NK-92 (cell line): ENCODE data around the gene CACNA2D4.

Experiments
- DNase-seq: peaks from one replicate; lab custom pipeline; 2025; ENCODE audit not compliant: unreplicated experiment; lab: John Stamatoyannopoulos, UW

Gene CACNA2D4

DNA sequence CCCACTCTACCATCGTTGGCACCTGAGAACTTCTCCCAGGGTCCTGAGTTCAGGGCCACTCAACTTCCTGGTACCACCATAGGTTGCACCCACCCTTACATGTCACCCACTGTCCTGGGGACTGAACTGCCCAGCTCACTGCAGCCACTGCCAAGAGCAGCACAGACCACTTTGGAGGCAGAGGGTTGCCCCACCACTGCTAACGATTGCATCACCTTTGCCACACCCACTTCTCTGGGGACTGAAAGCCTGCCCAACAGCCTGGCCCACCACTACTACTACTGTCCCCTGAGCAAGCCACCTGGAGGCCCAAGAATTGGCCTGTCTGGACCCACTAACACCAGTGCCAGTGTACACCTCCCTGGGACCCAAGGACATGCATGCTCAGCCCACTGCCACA lies 27.6 kb downstream of the CACNA2D4 start:
- DNase-seq = no peak

DNA sequence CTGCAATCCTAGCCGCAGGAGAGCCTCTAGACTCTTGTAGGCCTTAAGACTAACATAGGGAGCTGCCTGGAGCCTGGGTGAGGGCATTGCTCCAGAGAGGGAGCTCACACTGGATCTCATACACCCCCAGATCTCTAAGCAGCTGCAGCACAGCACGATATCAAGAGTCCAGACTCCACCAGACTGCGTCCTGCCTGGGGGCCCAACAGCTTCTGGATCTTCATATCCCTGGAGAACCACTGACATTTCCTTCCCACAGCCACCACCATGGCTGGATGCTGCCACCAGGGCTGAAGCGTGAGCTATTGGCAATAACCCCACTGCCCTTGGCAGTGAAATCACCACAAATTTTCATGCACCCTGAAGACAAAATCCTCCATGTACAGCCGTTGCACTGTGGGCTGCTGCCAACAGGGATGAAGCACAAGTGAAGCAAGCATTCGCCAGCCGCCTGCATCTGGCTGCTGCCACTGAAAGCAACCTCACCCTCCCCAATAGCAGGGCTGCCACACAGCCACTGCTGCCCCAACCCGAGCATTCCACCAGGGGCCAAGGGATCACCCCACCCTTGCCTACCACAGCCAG lies 28.2 kb downstream of the CACNA2D4 start:
- no peak for DNase-seq

DNA sequence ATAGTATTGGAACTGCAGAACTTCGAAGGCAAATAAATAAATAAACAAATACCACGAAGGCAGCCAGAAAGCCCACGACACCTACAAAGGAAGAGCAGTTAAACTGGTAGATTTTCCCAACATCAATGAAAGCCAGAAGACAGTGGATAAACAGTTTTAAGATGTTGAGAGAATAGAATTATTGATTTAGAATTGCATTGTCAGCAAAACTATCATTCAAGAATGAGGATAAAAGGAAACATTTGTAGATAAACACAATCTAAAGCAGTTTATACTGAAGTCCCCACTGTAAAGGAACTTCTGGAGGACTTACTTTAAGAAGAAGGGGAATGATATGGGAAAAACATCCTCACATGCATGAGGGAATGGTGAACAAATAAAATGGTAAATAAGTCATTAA lies 29.5 kb downstream of the CACNA2D4 start:
- DNase-seq = no peak

DNA sequence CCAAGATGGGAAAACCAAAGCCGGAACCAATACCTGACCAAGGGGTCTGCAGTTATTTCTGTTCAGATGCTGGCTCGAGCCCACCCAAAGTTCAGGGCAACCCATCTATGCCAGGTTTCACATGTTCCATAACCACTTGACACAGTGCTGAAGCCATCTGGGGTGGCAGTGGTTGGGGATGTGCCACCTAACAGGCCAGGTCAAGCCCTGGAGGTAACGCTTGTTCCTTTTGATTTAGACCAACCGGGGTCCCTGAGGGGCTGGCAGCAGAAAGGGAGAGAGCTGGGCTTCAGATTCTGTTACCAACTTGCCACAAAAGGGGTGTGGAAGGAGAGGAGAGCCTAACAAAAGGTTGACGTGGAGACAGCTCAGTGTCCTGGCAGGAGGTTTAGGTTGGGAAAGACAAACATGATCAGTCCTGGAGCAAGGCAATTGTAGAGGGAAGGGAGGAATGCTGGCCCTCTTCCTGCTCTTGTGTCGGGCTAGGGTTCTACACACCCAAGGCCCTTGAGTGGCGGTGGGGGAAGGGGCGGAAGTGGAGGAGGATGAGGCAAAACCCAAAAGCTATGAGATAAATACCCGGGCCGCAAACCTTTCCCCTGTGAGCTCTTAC lies 31.9 kb downstream of the CACNA2D4 start:
- no peak for DNase-seq

DNA sequence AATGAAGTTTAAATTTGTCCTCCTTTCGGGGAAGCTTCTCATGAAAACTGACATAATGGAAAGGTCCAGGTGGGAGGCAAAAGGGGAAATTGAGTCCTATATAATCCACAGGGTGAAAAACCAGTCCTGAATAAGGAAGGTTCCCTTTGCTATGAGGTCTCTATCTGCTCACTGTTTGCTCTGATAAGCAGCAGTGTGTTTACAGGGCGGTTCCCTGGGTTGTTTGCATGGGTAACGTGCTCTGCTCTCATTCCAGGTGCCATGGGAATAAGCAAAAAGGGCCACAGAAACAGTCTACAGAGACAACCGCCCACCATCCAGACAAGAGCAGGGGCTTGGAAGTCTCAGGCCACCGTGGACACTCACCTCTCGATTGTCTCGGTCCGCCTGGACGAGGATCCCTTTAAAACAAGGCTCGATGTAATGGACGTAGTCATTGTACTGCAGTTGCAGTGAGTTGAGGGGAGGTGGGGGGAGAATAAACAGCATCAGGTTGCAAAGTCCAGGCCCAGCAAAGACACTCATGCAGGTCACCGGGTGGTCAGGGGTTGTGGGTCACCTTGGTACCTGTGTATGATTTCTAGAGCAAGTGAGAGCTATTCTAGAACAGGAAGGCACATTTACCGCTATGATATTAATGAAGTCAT lies 32.7 kb downstream of the CACNA2D4 start:
- DNase-seq = no peak

DNA sequence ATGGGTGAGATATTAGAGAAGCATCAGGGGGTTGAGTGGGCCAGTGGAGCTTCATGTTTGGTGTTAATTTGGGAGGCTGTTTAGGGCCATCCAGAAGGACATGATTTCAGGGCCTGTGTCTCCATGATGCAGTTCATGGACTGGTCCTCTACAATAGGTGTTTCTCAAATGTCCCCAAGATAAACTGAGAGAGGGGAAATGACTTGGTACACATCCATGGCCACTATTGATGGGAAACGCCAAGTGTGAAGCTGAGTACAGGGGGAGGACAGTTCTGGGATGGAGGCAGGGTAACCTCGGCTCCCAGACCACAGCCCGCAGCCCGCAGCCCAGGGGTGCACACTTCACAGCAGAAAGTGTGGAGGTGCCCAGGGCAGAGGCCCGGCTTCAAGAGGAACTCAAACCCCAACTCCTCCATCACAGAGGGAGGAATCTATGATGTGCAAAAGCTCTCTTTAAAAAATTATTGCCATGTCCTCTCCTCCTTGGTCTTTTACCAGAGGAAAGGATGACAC lies 33.3 kb downstream of the CACNA2D4 start:
- DNase-seq = no peak

DNA sequence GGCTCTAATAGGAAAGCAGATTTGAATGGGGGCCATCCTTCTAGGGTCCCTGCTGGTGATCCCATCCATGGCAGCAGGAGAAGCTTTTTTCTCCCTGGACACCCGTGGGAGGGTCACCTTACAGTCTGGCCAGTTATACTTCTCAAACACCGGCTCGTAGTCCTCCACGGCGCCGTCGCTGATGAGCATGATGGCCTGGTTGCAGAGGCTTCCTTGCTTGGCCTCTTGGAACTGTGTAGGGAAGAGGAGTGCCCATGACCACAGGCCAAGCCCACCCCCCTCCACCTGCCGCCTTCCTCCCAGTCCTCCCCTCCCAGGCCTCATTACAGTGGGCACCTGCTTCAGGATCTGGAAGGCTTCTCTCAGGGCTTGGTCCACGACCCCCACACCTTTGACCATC lies 33.8 kb downstream of the CACNA2D4 start:
- no peak for DNase-seq

DNA sequence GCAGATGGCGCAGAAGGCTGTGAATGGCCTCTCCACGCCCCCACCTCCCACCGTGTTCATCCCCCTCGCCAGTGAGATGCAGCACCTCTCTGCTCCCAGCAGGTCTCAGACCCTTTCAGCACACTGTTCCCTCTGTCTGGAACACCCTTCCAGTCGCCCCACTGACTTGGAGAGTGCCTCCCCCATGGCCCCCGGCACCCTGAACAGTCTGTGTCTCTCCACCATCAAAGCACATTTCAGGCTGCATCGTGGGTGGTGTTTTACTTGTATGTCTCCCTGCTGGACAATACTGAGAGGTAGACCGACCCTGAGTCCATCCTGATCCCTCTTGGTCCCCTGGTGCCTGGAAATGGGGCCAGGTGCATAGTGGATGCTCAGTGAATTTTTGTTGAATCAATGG lies 34.9 kb downstream of the CACNA2D4 start:
- no peak for DNase-seq

DNA sequence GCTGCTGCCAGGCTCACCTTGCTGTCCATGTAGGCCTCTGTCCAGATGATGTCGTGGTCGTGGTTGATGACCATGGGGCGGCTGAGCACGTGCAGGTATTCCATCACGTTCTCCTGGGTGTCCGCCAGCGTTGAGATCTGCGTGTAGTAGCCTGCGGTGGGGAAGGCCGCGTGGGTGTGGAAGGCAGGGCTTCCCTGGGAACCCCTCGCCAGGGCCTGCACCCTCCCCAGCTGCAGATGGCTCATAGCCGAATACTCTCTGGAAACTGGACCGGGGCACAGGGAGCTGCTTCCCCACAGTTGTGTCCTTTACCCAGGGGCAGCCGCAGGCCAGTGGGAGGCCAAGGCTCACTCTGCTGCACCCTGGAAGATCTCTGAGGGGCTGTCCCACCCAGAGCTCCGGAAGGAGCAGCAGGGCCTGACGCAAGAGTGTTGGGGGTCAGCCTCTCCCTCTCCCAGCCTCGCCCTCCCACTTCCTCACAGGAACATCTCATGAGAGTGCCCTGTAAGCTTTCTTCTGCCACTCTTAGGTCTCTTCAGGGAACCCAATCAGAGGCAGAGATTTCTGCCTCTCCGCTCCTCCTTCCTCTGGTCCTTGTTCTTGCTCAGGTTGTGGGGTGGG lies 35.5 kb downstream of the CACNA2D4 start:
- no peak for DNase-seq

DNA sequence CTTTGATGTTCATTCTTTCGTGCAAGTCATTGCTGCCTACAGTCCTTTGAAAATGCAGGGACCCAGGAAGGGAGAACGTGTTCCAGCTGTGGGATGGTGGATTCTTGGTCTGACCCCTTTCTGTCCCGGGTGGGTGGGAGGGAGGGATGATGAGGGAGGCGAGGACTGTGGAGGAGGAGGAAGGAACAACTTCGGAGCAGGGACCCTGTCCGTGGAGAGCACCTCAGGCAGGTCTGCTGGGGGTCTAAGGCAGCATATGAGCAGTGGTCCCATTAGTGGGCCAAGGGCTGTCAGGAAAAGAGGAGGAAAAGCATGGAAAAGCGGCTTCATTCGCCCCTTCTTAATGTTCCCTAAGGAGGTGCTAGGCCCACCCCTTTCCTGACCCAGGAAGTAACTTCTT lies 36.0 kb downstream of the CACNA2D4 start:
- DNase-seq = no peak

DNA sequence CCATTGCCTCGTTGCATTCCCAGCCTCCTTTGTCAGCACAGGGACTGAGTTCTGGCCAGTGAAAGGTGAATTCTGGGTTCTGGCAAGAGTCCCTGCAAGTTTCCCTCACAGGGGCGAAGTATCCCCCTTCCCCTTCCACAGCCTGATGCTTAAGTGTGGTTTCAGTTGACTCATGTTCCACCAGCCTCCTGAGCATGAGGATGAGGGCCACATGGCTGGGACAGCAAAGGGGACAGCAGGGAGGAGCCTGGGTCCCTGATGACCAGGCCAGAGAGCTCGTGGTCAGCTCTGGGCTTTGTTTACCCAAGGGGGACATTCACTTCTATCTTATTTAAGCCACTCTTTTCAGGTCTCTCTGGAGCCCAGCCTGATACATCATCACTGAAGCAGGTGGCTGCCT lies 36.5 kb downstream of the CACNA2D4 start:
- DNase-seq = no peak

DNA sequence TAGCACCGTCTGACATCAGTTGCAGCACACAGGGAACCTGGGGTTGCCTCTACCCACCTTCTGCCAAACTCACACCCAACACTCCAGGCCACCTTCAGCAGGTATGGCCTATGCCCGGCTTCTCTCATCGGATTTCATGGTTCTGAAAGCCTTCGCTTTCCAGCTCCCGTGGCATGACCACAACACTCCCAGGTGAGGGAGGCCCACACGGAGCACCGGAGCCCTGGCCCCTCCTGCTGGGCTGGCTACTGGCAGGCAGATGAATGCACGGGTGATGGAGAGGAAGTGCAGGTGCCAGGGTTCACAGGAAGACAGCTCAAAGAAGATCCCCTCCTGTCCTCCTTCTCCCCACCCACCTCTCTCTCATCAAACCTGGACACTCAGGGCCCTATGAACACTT lies 37.2 kb downstream of the CACNA2D4 start:
- no peak for DNase-seq

DNA sequence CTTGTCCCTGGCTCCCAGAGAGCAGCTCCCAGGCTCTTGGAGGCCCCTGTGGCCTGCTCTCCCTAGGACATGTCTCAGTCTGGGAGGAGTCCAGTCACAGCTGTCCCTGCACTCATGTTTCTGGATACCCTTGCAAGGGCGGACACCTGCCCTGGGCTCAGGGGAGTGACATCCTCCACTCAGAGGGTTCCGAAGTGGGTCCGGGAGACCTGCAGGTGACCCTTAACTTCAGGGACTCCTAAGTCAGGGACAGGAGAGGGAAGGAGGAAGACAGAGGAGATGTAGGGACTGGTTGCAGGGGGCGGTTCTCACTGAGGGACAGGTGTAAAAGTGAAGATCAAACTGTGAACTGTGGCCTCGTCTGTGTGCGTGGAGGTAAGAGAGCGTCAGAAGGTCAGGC lies 37.6 kb downstream of the CACNA2D4 start:
- no peak for DNase-seq

DNA sequence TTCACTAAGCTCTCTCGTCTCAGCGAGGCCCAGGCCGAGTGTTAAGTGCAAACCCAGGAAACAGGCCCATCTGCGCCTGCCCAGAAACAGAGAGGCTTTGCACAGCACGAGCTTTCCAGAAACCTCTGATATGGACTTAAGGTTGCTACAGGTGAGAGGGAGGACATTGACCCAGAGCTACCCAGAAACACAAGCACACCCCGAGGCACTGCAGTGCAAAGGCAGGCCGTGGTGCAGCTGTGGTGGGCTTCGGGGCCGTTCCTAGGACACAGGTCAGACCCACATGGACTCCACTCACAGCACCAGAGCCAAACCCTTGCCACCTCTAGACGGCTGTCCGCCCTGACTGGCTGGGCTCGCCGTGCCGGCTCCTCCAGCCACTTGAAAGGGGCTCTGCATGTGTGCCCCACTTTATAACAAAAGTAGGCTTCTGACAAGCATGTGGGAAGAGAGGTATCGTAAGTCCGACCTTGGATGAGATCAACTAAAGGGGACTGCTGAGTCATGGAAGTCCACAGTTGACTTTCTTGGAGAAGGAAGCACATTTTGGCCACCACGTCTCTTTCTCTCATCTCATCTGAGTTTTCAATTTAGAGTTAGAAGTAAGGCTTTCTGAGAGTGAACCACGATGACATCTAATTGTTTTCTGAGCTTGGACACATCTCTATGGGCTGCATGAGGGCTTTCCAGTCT lies 38.2 kb downstream of the CACNA2D4 start:
- DNase-seq = no peak

DNA sequence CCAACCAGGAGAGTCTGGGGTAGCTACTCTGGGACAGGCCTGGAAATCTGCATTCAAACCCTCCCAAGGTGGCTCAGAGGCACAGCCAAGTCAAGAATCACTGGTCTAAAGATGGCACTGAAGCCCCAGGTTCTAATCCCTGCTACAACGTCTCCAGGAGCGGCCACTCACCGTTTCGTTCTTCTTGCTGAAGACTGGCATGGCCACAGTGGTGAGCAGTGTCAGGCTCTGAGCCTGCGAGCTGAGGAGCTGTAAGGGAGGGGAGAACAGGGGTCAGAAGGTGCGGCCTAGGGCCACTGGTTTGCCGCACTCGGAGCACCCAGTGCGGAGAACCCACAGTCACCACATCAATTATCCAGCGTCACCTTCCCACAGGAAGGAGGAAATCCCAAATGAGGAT lies 38.8 kb downstream of the CACNA2D4 start:
- no peak for DNase-seq

DNA sequence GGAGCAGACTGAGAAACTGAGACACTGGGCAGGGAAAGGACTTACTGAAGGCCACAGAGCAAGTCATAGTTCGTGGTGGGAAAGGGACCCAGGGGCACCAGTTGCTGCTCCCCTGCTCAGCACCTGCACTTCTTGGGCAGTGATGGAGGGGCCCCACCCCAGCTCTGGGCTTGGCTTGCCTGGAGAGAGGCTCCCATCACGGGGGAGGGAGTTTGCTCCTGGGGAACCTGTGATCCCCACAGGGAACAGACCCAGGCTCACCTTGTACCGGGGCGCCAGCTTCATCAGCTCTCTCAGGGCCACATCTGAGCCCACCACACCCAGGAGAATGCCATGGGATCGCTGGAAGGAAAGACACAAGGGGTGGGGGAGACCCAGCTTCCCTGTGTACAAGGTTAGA lies 39.8 kb downstream of the CACNA2D4 start:
- no peak for DNase-seq

DNA sequence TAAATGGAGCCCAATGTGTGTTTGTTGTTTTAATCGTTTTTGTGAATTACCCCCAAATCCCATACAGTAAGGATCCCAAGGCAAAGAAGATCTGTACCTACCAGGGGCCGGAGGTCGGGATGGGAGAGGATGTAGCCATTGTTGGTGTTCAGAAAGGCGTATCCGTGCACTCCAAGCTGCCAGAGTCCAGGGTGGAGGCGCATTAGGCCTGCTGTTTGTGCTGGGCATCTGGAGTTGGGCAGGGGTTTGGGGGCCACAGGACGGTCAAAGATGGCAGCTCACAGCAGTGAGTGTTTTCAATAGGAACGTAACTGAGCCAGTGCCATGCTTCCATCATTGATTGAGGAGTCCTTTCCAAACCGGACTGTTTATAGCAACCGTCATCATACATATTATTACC lies 40.2 kb downstream of the CACNA2D4 start:
- no peak for DNase-seq

DNA sequence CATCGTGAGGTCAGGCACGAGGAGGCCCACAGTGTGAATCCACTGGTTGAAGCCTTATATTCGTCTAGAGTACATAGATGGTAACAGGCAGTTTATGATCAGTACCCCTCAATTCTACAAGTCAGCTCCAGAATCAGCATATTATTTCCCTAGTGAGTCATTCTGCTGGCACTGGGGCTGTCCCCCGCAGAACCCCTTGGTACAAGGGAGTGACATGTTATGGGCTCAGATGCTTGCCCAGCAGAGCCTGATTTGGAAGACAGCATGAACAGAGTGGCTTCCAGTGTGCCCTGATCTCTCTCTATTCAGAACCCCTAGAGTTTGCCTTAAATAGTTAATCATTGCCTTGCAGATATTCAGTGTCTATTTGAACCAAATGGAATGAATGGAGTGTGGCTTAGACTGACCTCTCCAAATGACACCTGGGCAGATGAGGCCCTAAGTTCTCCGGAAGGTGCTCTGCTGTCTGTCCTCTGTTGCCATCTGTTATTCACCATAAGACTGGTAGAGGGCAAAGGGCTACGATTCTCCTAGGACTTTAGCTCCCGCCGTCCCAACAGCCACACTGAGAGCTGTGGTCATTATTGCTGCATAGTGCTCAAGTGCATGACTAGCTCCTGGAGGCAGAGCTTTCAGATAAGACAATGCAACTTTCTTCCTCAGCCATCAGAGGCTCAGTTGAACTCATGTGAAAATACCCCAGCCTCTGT lies 41.1 kb downstream of the CACNA2D4 start:
- no peak for DNase-seq

DNA sequence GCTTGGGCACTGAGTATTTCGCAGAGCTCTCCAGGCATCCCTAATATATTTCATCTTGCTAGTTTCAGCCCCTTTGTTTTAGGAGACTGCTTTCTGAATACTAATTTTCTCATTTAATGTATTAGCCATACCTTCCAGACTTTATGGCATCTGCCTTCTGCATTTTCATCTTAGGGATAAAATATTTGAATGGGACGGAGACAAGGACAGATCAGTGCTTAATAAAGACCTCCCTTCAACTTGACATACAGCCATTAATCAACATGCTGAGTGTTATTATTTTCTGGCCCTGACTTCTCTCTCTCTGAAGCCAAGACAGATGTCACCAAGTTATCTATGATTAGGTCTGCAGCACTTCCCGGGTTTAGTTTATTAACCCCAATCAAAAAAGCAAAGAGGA lies 42.4 kb downstream of the CACNA2D4 start:
- DNase-seq = no peak

DNA sequence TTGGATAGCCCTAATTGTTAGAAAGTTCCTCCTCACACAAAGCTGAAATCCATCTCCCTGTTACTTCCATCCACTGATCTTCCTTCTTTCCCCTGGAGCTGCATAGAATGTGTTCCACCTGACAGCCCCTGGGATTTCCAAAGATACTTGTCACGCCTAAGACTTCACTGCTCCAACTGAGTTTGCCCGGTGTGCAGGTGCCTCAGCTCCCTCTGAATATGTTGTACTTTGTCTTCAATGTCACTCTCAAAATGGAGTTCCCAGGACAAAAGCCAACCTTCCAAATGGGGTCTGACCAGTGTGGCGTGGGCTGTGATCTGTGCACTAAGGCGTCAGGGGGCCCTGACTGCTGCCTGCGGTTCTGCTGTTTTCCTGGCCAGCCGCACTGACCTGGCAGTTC lies 42.8 kb downstream of the CACNA2D4 start:
- DNase-seq = no peak
